TTC549 (cell line): Measurements from ENCODE around the gene MC4R.
"Not testable (repeated sequence)": the region's sequence is repeated elsewhere in the genome, so short reads cannot be mapped to it uniquely, and the experiment has no call there.

ENCODE experiments used
- FAIRE-seq: peaks from 2 replicates; lab custom pipeline; 2012; peaks lifted over from hg19 to GRCh38; lab: Jason Lieb, UNC

MC4R gene

GRCh38 chr18:60372596-60372995 is at the start of gene MC4R:
Gene MC4R, minus strand, starts transcription at chr18:60372775. Its CDS starts 426 bp downstream, at chr18:60372349.
- FAIRE-seq, result no peak

- FAIRE-seq, result not testable (repeated sequence)
These were observed 49.7 kb upstream of the MC4R start for GRCh38 chr18:60422306-60422705.

DNA sequence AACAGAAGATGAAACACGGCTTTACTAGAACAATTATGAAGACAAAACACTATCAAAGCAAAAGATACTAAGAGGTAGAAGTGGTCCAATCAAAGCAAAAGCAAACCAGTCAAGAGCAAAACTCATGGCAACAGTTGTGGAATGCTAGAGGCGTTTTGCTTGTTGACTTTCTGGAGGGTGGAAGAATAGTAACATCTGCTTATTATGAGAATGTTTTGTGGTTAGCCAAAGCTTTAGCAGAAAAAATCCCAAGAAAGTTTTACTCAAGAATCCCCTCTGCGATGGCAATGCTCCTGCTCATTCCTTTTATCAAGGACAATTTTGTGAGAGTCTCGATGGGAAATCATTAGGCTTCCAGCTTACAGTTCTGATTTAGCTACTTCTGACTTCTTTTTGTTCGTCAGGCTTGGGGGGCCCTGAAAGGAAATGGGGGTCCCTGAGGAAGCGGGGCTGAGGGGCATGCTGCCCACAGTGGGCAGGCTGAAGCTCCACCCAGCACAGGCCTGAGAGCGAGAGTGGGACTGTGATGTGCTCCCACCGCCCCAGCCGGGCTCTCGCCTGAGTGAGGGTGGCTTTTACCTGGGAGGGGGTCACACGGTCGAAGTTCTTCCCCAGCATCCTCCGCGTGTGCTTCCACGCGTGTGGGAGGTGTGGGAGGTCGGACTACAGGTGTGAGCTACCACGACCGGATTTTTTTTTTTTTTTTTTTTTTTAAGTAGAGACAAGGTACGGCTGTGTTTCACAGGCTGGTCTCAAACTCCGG is 49.0 kb upstream of the MC4R start:
- no peak for FAIRE-seq

DNA sequence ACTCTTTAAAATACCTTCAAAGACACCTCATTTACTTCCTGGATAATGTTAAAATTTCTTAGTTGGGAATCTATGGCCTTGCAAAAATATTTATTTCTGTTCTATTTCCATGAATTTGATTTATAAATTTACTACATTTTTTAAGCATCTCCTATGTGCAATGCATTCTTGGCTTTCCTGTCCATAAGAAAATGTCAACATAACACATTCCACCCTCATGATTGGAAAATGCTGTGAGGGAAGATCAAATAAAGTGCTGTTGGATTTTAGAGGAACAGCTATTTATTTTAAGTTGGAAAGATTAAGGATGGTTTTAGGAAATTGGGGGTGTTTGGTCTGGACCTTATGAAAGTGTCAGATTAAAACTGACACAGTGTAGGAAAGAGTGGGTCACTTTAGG is 45.4 kb upstream of the MC4R start:
- no peak for FAIRE-seq

DNA sequence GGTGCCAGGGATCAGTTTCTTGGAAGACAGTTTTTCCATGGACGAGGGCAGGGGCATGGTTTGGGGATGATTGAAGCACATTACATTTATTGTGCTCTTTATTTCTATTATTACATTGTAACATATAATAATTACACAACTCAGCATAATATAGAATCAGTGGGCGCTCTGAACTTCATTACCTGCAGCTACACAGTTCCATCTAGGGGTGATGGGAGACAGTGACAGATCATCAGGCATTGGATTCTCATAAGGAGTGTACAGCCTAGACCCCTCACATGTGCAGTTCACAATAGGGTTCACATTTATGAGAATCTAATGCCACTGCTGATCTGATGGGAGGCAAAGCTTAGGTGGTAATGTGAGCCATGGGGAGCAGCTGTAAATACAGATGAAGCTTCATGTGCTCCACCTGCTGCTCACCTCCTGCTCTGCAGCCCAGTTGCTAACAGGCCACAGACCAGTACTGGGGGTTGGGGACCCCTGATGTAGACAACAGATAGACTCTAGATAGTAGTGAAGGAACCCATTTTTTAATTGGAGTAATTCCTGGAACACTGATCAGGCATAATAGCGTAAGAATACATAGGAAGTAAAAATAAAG is 41.5 kb upstream of the MC4R start:
- FAIRE-seq, result no peak

DNA sequence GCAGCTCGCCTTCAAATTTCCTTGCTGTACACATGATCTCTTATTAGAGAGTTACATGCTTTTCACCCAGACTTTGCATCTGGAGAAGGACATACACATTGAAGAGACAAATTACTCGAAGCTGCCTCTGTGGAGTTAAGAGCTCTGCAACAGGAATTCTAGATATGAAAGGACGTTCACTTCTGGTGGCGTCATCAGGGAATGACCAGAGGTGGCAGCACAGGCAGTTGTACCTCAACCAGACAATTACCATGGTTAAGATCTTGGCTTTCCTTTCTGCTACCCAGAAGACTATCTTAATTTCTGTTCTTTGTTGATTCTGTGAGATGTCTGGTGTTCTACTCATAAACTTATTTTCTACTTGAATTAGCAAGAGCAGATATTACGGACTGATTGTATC is 39.1 kb upstream of the MC4R start:
- no peak for FAIRE-seq

- no peak for FAIRE-seq
These were observed 34.1 kb upstream of the MC4R start for GRCh38 chr18:60406721-60407120.

DNA sequence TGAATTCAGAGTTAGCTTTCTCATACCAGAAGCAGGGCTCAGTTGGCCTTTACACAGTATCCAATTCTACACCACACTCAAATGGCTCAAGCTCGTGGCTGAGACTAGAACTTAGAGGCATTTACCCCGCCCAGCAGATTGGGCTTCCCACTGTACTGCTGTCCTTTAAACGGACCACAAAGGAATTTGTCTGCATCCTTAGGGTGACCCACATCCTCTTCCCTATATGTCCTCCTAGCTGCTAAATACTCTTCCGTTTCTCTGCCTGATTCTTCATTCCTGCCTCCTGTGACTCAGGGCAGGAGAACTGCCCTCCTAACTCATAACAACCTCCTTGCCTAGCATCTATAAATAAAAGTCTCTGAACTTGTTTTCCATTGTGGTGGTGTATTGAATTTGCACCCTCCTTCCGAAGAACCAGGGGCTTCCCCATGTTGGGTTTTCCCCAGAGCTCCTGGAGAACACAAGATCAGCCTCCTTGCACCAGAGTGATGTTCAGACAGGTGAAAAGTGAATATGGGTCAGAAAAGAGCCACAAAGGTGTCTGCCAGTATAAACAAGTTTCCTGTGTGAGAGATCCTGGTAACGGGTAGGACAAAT is 32.0 kb upstream of the MC4R start:
- no peak for FAIRE-seq

GRCh38 chr18:60401346-60401745 is 28.8 kb upstream of the MC4R start:
- no peak for FAIRE-seq

DNA sequence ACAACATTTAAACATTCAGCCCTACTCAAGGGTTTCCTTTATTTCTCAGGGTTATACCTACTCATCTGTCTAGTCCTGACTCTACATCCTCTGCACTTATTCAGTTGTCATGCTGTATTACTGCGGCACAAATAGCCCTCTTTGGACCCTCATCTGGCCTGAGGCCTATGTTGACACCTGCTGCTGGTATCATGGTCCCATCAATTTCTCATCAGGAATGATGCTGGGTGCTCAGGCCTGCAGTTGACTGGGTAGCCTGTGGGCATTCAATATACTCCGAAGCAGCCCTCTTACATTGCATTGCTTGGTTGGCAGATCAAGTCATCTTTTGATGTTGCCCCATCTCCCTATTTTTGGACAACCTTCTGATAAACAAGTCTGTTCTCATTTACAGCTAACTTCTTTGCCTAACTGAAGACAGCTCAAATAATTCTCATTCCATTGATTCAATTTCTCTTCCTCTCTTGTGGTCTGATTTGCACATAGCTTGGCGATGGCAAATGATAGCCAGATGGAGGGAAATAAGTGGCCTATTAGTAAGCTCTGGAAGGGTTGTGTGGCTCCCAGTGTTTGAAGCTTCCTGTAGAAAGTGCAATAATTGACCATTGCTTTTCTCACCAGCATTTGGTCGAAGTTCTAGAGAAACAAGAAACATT is 19.1 kb upstream of the MC4R start:
- FAIRE-seq, result no peak

- FAIRE-seq, result no peak
These were observed 16.7 kb upstream of the MC4R start for GRCh38 chr18:60389314-60389713.

DNA sequence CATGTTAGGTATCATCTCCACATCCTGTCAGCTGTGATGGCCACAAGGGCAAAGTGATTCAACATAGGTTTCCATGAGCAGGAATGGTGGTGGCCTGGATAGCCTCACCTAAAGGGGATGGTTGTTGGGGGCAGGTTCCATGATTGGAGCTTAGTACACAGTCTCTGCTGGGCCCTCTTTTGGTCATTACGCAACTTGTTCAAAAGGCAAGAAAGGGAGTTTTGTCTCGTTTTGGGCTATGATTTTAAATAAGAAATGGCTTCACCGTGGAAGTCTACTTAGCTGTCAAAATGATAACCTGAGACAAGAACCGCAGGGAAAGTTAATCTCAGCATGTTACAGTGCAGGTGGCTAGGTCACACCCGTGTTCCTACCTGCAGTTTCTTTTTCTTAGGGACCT is 13.1 kb upstream of the MC4R start:
- FAIRE-seq, result no peak

DNA sequence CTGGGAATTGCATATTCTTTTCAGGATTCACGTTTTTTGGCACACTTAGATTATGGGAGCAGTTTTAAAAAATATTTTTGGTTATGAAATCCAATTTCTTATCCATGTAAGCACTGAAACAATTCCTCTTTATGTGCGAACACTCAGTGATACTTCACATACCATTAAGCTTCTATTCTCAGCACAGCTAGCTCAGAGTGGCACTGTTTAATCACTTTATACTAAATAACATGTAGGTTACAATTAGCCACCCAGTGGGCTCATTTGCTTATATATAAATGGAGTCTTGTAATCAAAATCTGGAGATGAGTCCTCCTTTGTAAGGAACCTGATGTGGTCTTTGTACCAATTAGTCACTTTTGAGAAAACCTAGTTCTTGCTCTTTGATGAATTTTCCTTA is 11.3 kb upstream of the MC4R start:
- FAIRE-seq, result no peak

GRCh38 chr18:60377778-60378469 is 5.3 kb upstream of the MC4R start:
- no peak for FAIRE-seq

DNA sequence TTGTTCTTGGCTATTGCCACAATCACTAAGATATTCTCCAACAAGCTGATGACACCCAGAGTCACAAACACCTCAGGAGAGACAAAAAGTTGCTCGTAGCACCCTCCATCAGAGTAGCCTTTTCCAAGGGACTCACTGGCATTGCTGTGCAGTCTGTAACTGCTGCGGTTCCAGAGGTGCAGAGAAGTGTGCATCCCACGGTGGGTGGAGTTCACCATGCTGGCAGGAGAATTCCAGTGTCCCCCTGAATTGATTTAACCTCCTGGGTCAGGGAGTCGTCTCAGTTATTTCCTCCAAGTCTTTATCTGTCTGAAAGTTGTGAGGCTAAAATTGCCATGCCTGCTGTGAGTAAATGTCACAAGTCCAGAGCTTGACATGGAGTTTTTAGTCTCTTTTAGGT is 443 bp downstream of the MC4R start:
- no peak for FAIRE-seq

- FAIRE-seq, result no peak
These were observed 14.1 kb downstream of the MC4R start for GRCh38 chr18:60358516-60358915.

DNA sequence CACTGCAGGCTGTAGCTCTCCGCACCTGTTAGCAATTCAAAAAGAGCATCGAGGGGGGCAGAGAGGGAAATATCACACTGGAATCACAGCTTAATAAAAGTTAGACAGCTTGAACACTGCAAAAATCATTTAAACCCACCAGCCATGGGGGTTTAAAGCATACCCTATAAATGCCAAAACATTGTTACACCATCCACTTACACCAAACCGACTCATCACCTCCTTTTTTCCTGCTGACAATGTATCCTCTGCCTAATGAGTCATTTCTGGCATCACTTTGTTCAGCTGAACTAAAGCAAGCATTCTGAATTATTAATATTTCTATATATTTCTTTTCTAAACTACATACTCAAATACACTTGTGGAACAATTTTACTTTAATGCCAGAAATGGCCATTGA is 21.6 kb downstream of the MC4R start:
- no peak for FAIRE-seq

DNA sequence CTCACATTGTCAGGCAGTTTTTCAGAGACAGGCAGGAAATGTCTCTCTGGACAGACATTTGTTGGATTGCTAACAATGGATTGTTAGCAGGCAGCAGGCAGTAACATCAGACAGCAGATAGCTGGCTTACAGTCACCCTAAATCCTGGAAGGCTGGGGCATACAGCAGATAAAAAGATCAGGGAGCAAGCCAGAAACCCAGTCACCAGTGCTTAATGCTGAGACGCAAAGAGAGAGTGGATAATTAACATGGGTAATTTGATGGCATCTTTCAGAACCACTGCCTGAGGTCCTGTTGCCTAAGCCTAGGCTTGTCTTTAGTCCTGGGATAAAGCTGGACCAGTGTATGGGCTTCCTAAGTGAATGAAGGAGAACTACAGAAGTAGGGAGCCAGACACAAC is 22.4 kb downstream of the MC4R start:
- no peak for FAIRE-seq

- FAIRE-seq, result no peak
These were observed 25.0 kb downstream of the MC4R start for GRCh38 chr18:60347526-60348045.

DNA sequence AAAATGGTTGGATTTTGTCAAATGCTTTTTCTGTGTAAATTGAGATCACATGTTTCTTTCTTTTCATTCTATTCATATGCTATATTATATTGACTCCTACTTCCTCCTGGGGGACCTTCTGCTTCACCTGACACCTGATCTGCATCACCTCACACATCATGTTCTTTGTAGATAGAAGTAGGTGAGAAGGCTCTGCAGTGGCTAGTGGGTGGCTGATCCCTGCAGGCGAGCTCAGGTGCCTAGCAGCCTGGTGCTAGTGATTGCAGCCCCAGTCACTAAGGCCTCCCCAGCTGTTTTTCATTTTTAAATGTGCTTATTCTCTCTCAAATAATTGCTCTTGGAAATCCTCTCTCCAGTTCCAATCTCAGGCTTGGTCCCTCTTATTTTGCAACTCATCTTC is 33.6 kb downstream of the MC4R start:
- no peak for FAIRE-seq

- no peak for FAIRE-seq
These were observed 40.7 kb downstream of the MC4R start for GRCh38 chr18:60331890-60332289.

GRCh38 chr18:60329131-60329530 is 43.4 kb downstream of the MC4R start:
- FAIRE-seq, result no peak
